Measurements from ENCODE around the gene AMPD2.

Gene AMPD2

GRCh38 chr1:109586055-109586454, 33.6 kb upstream of the AMPD2 start:
- TF ChIP-seq, protein P1, sequence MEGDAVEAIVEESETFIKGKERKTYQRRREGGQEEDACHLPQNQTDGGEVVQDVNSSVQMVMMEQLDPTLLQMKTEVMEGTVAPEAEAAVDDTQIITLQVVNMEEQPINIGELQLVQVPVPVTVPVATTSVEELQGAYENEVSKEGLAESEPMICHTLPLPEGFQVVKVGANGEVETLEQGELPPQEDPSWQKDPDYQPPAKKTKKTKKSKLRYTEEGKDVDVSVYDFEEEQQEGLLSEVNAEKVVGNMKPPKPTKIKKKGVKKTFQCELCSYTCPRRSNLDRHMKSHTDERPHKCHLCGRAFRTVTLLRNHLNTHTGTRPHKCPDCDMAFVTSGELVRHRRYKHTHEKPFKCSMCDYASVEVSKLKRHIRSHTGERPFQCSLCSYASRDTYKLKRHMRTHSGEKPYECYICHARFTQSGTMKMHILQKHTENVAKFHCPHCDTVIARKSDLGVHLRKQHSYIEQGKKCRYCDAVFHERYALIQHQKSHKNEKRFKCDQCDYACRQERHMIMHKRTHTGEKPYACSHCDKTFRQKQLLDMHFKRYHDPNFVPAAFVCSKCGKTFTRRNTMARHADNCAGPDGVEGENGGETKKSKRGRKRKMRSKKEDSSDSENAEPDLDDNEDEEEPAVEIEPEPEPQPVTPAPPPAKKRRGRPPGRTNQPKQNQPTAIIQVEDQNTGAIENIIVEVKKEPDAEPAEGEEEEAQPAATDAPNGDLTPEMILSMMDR (conservative IDR thresholded peaks at IDR 0.05) = no peak
- no peak overlapping the region for H3K27ac ChIP-seq

DNA sequence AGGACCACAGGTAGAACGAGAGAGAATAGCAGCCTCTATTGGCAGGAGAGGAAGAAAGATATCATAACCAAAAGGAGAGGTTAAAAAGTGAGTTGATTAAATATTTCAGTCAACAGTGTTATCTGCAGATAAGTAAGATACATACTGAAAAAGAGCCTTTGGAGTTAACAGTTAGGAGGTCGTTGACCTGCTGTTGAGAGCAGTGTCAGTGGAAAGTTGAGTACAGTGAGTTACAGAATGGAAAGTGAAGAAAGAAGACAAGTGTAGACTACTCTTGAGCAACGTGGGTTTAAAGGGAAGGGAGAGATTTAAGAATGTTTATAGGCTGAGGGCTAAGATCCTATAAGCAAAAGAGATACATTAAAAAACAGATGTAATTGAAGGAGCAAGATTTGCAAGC, 30.5 kb upstream of the AMPD2 start:
- TF ChIP-seq, protein P1 (conservative IDR thresholded peaks at IDR 0.05) = no peak
- no peak for TF ChIP-seq ZFX (IDR thresholded peaks at IDR 0.05)
- no peak overlapping the region for H3K27ac ChIP-seq

GRCh38 chr1:109589679-109590078, 30.0 kb upstream of the AMPD2 start:
- H3K27ac ChIP-seq = no peak overlapping the region

DNA sequence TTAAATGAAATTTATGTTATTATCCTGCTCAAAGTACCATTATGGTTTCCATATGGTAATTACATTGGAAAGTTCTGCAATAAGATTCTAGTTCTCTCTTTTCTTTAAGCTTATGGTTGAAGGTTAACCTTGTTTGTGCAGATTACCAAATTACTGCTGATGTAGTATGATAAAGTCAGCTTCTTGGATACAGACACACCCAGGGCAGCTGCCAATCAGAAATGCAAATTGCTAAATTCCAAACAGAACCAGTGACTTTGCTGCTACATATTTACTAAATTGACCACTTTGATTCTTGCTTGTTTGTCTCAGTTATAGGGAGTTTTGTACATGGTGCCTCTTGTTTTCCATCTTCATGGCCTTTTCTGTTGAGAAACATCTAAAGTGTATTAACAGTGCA, 26.7 kb upstream of the AMPD2 start:
- no peak for TF ChIP-seq ZFX (IDR thresholded peaks at IDR 0.05)
- H3K27ac ChIP-seq = no peak overlapping the region

More at GRCh38 chr1:109589679-109590078, 30.0 kb upstream of the AMPD2 start:
- TF ChIP-seq ZFX (IDR thresholded peaks at IDR 0.05) = no peak
- TF ChIP-seq, protein P1 (conservative IDR thresholded peaks at IDR 0.05) = no peak

- H3K27ac ChIP-seq = no peak overlapping the region
- no peak for TF ChIP-seq ZFX (IDR thresholded peaks at IDR 0.05)
- TF ChIP-seq, protein P1 (conservative IDR thresholded peaks at IDR 0.05) = no peak
Observed at GRCh38 chr1:109595531-109595930, 24.1 kb upstream of the AMPD2 start.

DNA sequence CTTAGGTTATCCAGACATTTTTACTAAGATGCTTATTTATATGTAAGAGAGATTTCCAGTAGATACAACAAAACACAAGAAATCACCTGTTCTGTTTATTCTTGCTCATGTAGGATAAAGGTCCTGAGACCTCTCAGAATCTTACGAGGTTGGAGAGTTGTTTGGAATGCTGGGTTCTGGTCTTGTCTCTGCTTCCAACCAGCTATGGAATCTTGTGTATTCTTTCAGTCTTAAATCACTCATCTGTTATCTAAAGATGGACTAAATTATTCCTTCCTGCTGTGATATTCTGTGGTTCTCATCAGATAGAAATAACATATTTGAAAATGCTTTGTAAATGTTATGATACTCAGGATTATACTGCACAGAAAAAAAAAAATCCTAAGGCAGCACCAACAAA, 21.5 kb upstream of the AMPD2 start:
- no peak for TF ChIP-seq ZFX (IDR thresholded peaks at IDR 0.05)
- TF ChIP-seq, protein P1 (conservative IDR thresholded peaks at IDR 0.05) = no peak
- H3K27ac ChIP-seq = no peak overlapping the region

DNA sequence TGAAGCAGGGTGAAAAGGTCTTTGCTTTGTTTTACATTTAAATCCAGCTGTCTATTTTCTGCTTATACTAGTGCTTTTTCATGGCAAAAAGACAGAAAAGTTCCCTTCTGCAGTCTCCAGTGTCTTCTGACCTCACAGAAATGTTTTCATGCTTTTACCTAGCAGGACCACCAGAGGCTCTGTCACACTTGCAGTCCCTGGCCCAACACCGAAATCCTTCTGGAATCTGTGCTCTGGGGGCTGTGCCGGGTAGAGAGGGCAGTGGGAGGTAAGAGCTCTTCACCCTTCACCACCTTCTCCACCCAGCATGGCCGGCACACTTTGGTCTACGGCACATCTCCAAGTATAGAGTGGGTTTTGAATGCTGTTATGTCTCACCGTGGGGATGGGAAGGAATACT, 21.0 kb upstream of the AMPD2 start:
- TF ChIP-seq, protein P1 (conservative IDR thresholded peaks at IDR 0.05) = no peak
- no peak for TF ChIP-seq ZFX (IDR thresholded peaks at IDR 0.05)
- H3K27ac ChIP-seq = no peak overlapping the region

DNA sequence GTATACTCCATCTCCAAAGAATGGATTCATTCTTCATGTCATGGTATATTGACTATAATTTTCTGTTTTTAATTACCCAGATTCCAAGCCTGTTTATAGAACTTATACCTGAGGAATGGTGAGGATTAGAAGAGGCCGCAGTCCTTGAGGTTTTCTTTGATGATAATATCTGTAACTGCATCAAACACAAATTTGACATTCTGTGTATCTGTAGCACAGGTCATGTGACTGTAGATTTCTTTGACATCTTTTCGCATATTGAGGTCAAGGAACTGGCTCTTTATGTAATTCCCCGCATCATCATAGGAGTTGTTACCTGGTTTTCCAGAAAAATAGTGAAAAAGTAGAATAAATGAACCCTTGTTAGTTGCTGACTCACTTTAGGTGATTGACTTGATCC, 16.4 kb upstream of the AMPD2 start:
- H3K27ac ChIP-seq = no peak overlapping the region
- TF ChIP-seq, protein P1 (conservative IDR thresholded peaks at IDR 0.05) = no peak
